IMR-90 (cell line): ENCODE results near the gene SCCPDH. TPM values are rescaled to one million over a fixed set of nuclear protein-coding genes. Genes with fewer than 3 reads are reported as not detected.

Experiments used
- ATAC-seq: fragments of 200-7000 bp; cut with Tn5 transposase; 2 replicates; pipeline ENCODE4 v1.9.1; 2020; ENCODE audit warnings: low read depth, mild to moderate bottlenecking, moderate library complexity
- BruUV-seq: library from RNA; stranded (reverse); fragments of 400-500 nt; replicated peaks from 2 replicates; lab custom pipeline; 2021; lab: Mats Ljungman, UMichigan
- CTCF ChIA-PET: fragments of 300-600 bp; formaldehyde crosslinking; extraction: SDS; loops from one replicate; lab custom pipeline; 2021; ENCODE audit warnings: antibody characterized with exemption; lab: Yijun Ruan, JAX
- POLR2A ChIA-PET: fragments of 300-600 bp; sonication (Branson Sonifier 250); formaldehyde crosslinking; loops from one replicate; lab custom pipeline; 2022; ENCODE audit warnings: antibody characterized with exemption; ENCODE audit not compliant: unreplicated experiment; lab: Charles Lee
- DNase-seq: peaks from one replicate; pipeline ENCODE4 v3.0.0; 2013
- H2AFZ ChIP-seq: replicated peaks from 2 replicates; pipeline ENCODE3; 2013; ENCODE audit warnings: low read length, mild to moderate bottlenecking; ENCODE audit not compliant: poor library complexity
- H2AK5ac ChIP-seq: 2 replicates; pipeline ENCODE4 v1.6.1; 2013; ENCODE audit warnings: low read depth, low read length, inconsistent platforms
- H2AK9ac ChIP-seq: replicated peaks from 2 replicates; pipeline ENCODE3; 2013; ENCODE audit warnings: mild to moderate bottlenecking, low read depth, low read length, moderate library complexity; ENCODE audit not compliant: poor library complexity
- H2BK120ac ChIP-seq: 2 replicates; pipeline ENCODE4 v1.6.1; 2013; ENCODE audit warnings: low read depth, low read length, inconsistent platforms
- H2BK15ac ChIP-seq: 3 replicates; pipeline ENCODE4 v1.6.1; 2013; ENCODE audit warnings: low read depth, low read length, inconsistent platforms
- H2BK20ac ChIP-seq: 2 replicates; pipeline ENCODE4 v1.6.1; 2013; ENCODE audit warnings: low read depth, mild to moderate bottlenecking, inconsistent platforms, low read length, moderate library complexity
- H2BK5ac ChIP-seq: 2 replicates; pipeline ENCODE4 v1.6.1; 2013; ENCODE audit warnings: mild to moderate bottlenecking, low read depth, low read length, inconsistent platforms; ENCODE audit not compliant: poor library complexity, severe bottlenecking
- H3K14ac ChIP-seq: replicated peaks from 2 replicates; pipeline ENCODE4 v1.6.1; 2013; ENCODE audit warnings: low read depth, low read length, inconsistent platforms
- H3K18ac ChIP-seq: 2 replicates; pipeline ENCODE4 v1.6.1; 2013; ENCODE audit warnings: low read depth, low read length, control low read depth
- H3K23ac ChIP-seq: 2 replicates; pipeline ENCODE4 v1.6.1; 2013; ENCODE audit warnings: low read depth, low read length, inconsistent platforms
- H3K27ac ChIP-seq: 2 replicates; pipeline ENCODE4 v1.5.1; 2013; ENCODE audit warnings: mild to moderate bottlenecking, control low read depth, low read length; ENCODE audit not compliant: insufficient read depth
- H3K27me3 ChIP-seq: 2 replicates; pipeline ENCODE4 v1.6.1; 2013; ENCODE audit warnings: low read length; ENCODE audit not compliant: control insufficient read depth, insufficient read depth
- H3K36me3 ChIP-seq: 2 replicates; pipeline ENCODE4 v1.6.1; 2013; ENCODE audit warnings: low read length, mixed read lengths; ENCODE audit not compliant: control insufficient read depth, insufficient read depth
- H3K4ac ChIP-seq: 2 replicates; pipeline ENCODE4 v1.6.1; 2013; ENCODE audit warnings: low read depth, low read length, inconsistent platforms
- H3K4me1 ChIP-seq: 2 replicates; pipeline ENCODE4 v1.6.1; 2013; ENCODE audit warnings: low read length, mixed read lengths; ENCODE audit not compliant: control insufficient read depth, insufficient read depth
- H3K4me2 ChIP-seq: 2 replicates; pipeline ENCODE4 v1.6.1; 2013; ENCODE audit warnings: low read depth, mild to moderate bottlenecking, control low read depth, low read length, moderate library complexity
- H3K4me3 ChIP-seq: 2 replicates; pipeline ENCODE4 v1.5.1; 2013; ENCODE audit warnings: low read depth, mild to moderate bottlenecking, control low read depth, low read length, moderate library complexity; ENCODE audit not compliant: insufficient read depth
- H3K56ac ChIP-seq: 2 replicates; pipeline ENCODE4 v1.6.1; 2013; ENCODE audit warnings: low read length, inconsistent platforms; ENCODE audit not compliant: insufficient read depth; ENCODE audit errors: extremely low read depth
- H3K79me1 ChIP-seq, 2 experiments: 2 replicates each; pipeline ENCODE4 v1.6.1; 2013; ENCODE audit warnings: low read length in 2 of 2, inconsistent platforms in 1 of 2, low read depth in 1 of 2
- H3K9ac ChIP-seq: 2 replicates; pipeline ENCODE4 v1.6.1; 2013; ENCODE audit warnings: low read depth, low read length, control low read depth
- H3K9me1 ChIP-seq: 2 replicates; pipeline ENCODE4 v1.6.1; 2013; ENCODE audit warnings: low read length, inconsistent platforms; ENCODE audit not compliant: insufficient read depth
- H3K9me3 ChIP-seq: 2 replicates; pipeline ENCODE4 v1.6.1; 2013; ENCODE audit warnings: low read length; ENCODE audit not compliant: control insufficient read depth, insufficient read depth
- H4K20me1 ChIP-seq: 2 replicates; pipeline ENCODE4 v1.6.1; 2013; ENCODE audit warnings: low read length, inconsistent platforms; ENCODE audit not compliant: insufficient read depth
- H4K5ac ChIP-seq: 2 replicates; pipeline ENCODE4 v1.6.1; 2013; ENCODE audit warnings: mild to moderate bottlenecking, low read depth, low read length, control low read depth
- H4K8ac ChIP-seq, 2 experiments: 2 replicates each; pipeline ENCODE4 v1.6.1; 2013; ENCODE audit warnings: low read depth in 2 of 2, low read length in 2 of 2, control low read depth in 1 of 2, inconsistent platforms in 1 of 2
- H4K91ac ChIP-seq: 2 replicates; pipeline ENCODE4 v1.6.1; 2013; ENCODE audit warnings: low read depth, low read length, inconsistent platforms; ENCODE audit not compliant: insufficient read depth
- CEBPB ChIP-seq: IDR thresholded peaks from 2 replicates; pipeline ENCODE4 v1.6.1; 2012; ENCODE audit warnings: low read depth, low read length, improper control_type of control experiment
- MAFK ChIP-seq: IDR thresholded peaks from 2 replicates; pipeline ENCODE4 v1.6.1; 2012; ENCODE audit warnings: low read depth, low read length, improper control_type of control experiment
- NFE2L2 ChIP-seq: fragments of 150-350 bp; IDR thresholded peaks from 2 replicates; pipeline ENCODE4 v1.6.1; 2016; ENCODE audit warnings: low read depth, mild to moderate bottlenecking, low read length
- POLR2A ChIP-seq: IDR thresholded peaks from 2 replicates; pipeline ENCODE4 v1.6.1; 2012; ENCODE audit warnings: mild to moderate bottlenecking, low read depth, low read length
- SMC3 ChIP-seq: fragments of 150-350 bp; IDR thresholded peaks from 2 replicates; pipeline ENCODE4 v1.6.1; 2016; ENCODE audit warnings: low read depth, mild to moderate bottlenecking, antibody characterized with exemption, low read length, moderate library complexity
- WGBS, 2 experiments: methylation state at CpG; one replicate each; pipeline versions ENCODE4 v1.1.5 to v1.1.7; 2013; ENCODE audit warnings: missing lambda C conversion rate in 2 of 2; ENCODE audit not compliant: insufficient read length in 1 of 2; ENCODE audit errors: extremely low coverage in 2 of 2; 5-methylcytosine and 5-hydroxymethylcytosine counted together
- dilution Hi-C: fragments of 300-500 bp; cut with HindIII; formaldehyde crosslinking; loops from one replicate; pipeline ENCODE4 v1.14.3; 2018; ENCODE audit warnings: low sequenced_read_pairs; ENCODE audit not compliant: unreplicated experiment
- in situ Hi-C: fragments of 300-500 bp; cut with MboI; formaldehyde crosslinking; loops from 3 replicates; pipeline ENCODE4 v1.14.3; 2019; ENCODE audit warnings: low sequenced_read_pairs, inconsistent platforms, mixed read lengths
- intact Hi-C: fragments of 100-400 bp; cut with micrococcal nuclease; formaldehyde crosslinking; loops from 2 replicates; pipeline ENCODE4 v1.10.0; 2022
- polyA plus RNA-seq, 3 experiments: library from polyadenylated mRNA; depleted of rRNA; stranded (reverse); fragments of >200 nt; gene quantifications; 2 replicates each; pipeline ENCODE4 v1.2.3, GENCODE V29; 2012; ENCODE audit warnings: low replicate concordance in 1 of 3
- total RNA-seq: library from RNA; depleted of rRNA; stranded (reverse); fragments of >200 nt; gene quantifications from 2 replicates; pipeline ENCODE4 v1.2.3, GENCODE V29; 2012
- TF ChIP-seq, protein P1 (sequence below): fragments of 150-350 bp; IDR thresholded peaks from 2 replicates; pipeline ENCODE4 v1.6.1; 2016; ENCODE audit warnings: low read depth, mild to moderate bottlenecking, low read length, moderate library complexity, borderline replicate concordance

SCCPDH gene
- total and polyA plus RNA-seq, 2 of the 4 experiments (the other 2 are of a cell fraction) = 26.9 to 37.8 TPM

DNA sequence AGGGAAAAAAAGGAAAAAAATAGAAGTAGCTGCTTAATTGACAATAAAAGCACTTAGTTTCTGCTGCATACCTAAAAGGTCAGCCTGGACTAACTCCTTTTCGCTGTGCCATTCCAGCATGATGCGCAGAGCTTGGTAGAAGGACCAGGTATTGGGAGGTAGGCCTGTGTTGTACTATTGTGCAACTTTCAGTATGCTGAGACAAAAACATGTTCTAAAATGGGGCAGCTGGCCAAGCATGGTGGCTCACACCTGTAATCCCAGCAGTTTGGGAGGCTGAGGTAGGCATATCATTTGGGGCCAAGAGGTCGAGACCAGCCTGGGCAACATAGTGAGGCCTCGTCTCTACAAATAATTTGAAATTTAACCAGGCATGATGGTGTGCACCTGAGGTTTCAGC, 15.0 kb upstream of the SCCPDH start:
- Histone ChIP-seq H4K8ac (no peak overlapping the region), H3K23ac (no peak overlapping the region), H3K27me3 (peaks cover 2% of the 10 kb centered on the region; the same call in 1 of the 2 replicates), H2AK9ac (no peak overlapping the region), H3K27ac (no peak overlapping the region), H3K4me1 (peaks cover 5% of the 10 kb centered on the region), H4K91ac (no peak overlapping the region; the same call in 1 of the 2 replicates), H3K9ac (no peak overlapping the region), H2BK5ac (no peak overlapping the region), H2BK120ac (no peak overlapping the region), H4K5ac (no peak overlapping the region), H3K4me2 (no peak overlapping the region), H4K20me1 (no peaks in the 10 kb centered on the region), H3K79me1 (no peaks in the 10 kb centered on the region), H3K56ac (no peak overlapping the region), H3K36me3 (no peaks in the 10 kb centered on the region), H2AK5ac (no peak overlapping the region), H2BK20ac (no peak overlapping the region), H2AFZ (no peak overlapping the region), H3K18ac (no peak overlapping the region), H3K9me1 (no peaks in the 10 kb centered on the region; the same call in 1 of the 2 replicates), H3K14ac (no peak overlapping the region), H3K4me3 (no peak overlapping the region), H2BK15ac (no peak overlapping the region), H3K4ac (no peak overlapping the region), H3K9me3 (peaks cover 6% of the 10 kb centered on the region)
- ATAC-seq = no peak
- TF ChIP-seq NFE2L2 (no peak), CEBPB (peak; percentile 73), MAFK (no peak), POLR2A (no peak), SMC3 (no peak)
- TF ChIP-seq, protein P1, sequence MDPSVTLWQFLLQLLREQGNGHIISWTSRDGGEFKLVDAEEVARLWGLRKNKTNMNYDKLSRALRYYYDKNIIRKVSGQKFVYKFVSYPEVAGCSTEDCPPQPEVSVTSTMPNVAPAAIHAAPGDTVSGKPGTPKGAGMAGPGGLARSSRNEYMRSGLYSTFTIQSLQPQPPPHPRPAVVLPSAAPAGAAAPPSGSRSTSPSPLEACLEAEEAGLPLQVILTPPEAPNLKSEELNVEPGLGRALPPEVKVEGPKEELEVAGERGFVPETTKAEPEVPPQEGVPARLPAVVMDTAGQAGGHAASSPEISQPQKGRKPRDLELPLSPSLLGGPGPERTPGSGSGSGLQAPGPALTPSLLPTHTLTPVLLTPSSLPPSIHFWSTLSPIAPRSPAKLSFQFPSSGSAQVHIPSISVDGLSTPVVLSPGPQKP = no peak
- DNase-seq = no peak
- intact Hi-C loops (no loop called here), in situ Hi-C loops (no loop called here), dilution Hi-C loops (no loop called here)
- CTCF ChIA-PET = no interaction called here
- POLR2A ChIA-PET = interaction anchor here (1.1 kb wide), 1 partner anchor 15 kb away, joined by 3 read pairs; the partner anchor contains the start of gene SCCPDH
- WGBS, 2 experiments = 100% methylated on average over 2 of the region's 4 CpGs; no CpG with 5 or more reads in 1 of the 2 experiments
- BruUV-seq = no TSS peak
